Middle frontal gyrus (tissue), 1 donor: ENCODE results near the gene SLC12A1.
A peak's percentile ranks its signal among the peaks of the same experiment; 100 is the strongest.
"Not testable (repeated sequence)": the region's sequence is repeated elsewhere in the genome, so short reads cannot be mapped to it uniquely, and the experiment has no call there.

Experiments
- DNase-seq: peaks from one replicate; pipeline ENCODE4 v3.0.0-alpha.2; 2015; ENCODE audit warnings: low spot score; ENCODE audit errors: extremely low spot score

The SLC12A1 gene

GRCh38 chr15:48306639-48307038 lies 100.5 kb downstream of the SLC12A1 start:
- DNase-seq = no peak

GRCh38 chr15:48307586-48307985 lies 101.5 kb downstream of the SLC12A1 start:
- DNase-seq = no peak

- no peak for DNase-seq
Observed at GRCh38 chr15:48309740-48310139, 103.6 kb downstream of the SLC12A1 start.

- DNase-seq = no peak
Observed at GRCh38 chr15:48313216-48313615, 107.1 kb downstream of the SLC12A1 start.

GRCh38 chr15:48315041-48315440 lies 108.9 kb downstream of the SLC12A1 start:
- no peak for DNase-seq

GRCh38 chr15:48317221-48317620 lies 111.1 kb downstream of the SLC12A1 start:
- no peak for DNase-seq

GRCh38 chr15:48318131-48318530 lies 112.0 kb downstream of the SLC12A1 start:
- no peak for DNase-seq

- no peak for DNase-seq
Observed at GRCh38 chr15:48323294-48323693, 117.2 kb downstream of the SLC12A1 start.

- no peak for DNase-seq
Observed at GRCh38 chr15:48324949-48325348, 118.8 kb downstream of the SLC12A1 start.

- DNase-seq = no peak
Observed at GRCh38 chr15:48325400-48325799, 119.3 kb downstream of the SLC12A1 start.

- not testable (repeated sequence) for DNase-seq
Observed at GRCh38 chr15:48326180-48326579, 120.1 kb downstream of the SLC12A1 start.

GRCh38 chr15:48330105-48330785 lies 124.1 kb downstream of the SLC12A1 start:
- no peak for DNase-seq

GRCh38 chr15:48330855-48331795 lies 125.0 kb downstream of the SLC12A1 start, which contains the start of gene DUT:
TSS of gene DUT (plus strand) at chr15:48331429. CDS start at chr15:48331516, 87 bp downstream.
- DNase-seq = peak; percentile 67

- no peak for DNase-seq
Observed at GRCh38 chr15:48331796-48332641, 125.9 kb downstream of the SLC12A1 start.

- no peak for DNase-seq
Observed at GRCh38 chr15:48332642-48333034, 126.5 kb downstream of the SLC12A1 start.

GRCh38 chr15:48333540-48333939 lies 127.4 kb downstream of the SLC12A1 start:
- no peak for DNase-seq

GRCh38 chr15:48334260-48334659 lies 128.2 kb downstream of the SLC12A1 start:
- no peak for DNase-seq

GRCh38 chr15:48336940-48337339 lies 130.8 kb downstream of the SLC12A1 start:
- no peak for DNase-seq

- no peak for DNase-seq
Observed at GRCh38 chr15:48337607-48338006, 131.5 kb downstream of the SLC12A1 start.

GRCh38 chr15:48340111-48340510 lies 134.0 kb downstream of the SLC12A1 start:
- DNase-seq = no peak

GRCh38 chr15:48343865-48344264 lies 137.8 kb downstream of the SLC12A1 start:
- no peak for DNase-seq
